HL-60 (cell line): ENCODE data around the gene GRAMD4.

ENCODE experiments used
- DNase-seq, 2 experiments: peaks; one replicate each; pipeline ENCODE4 v3.0.0-alpha.2; 2010 to 2020; ENCODE audit warnings: low read depth in 1 of 2, low spot score in 1 of 2
- H3K27ac ChIP-seq: fragments of 250-450 bp; sonication (Bioruptor Pico); replicated peaks from 2 replicates; pipeline ENCODE4 v1.5.1; 2020; ENCODE audit warnings: mild to moderate bottlenecking, moderate library complexity
- H3K27me3 ChIP-seq: fragments of 250-450 bp; sonication (Bioruptor Pico); 2 replicates; pipeline ENCODE4 v1.5.1; 2021; ENCODE audit warnings: mild to moderate bottlenecking, moderate library complexity; ENCODE audit not compliant: insufficient read depth, poor library complexity, severe bottlenecking
- H3K4me3 ChIP-seq: replicated peaks from 2 replicates; pipeline ENCODE4 v1.5.1; 2011; ENCODE audit warnings: mild to moderate bottlenecking, control low read depth, low read length; ENCODE audit not compliant: insufficient read depth
- GABPA ChIP-seq: IDR thresholded peaks from 2 replicates; pipeline ENCODE4 v1.6.1; 2012; ENCODE audit warnings: low read depth
- POLR2AphosphoS5 ChIP-seq: IDR thresholded peaks from 2 replicates; pipeline ENCODE4 v1.6.1; 2012; ENCODE audit warnings: low read depth
- REST ChIP-seq: IDR thresholded peaks from 2 replicates; pipeline ENCODE4 v1.6.1; 2012; ENCODE audit warnings: low read depth; ENCODE audit not compliant: insufficient replicate concordance
- SPI1 ChIP-seq: IDR thresholded peaks from 2 replicates; pipeline ENCODE4 v1.6.1; 2012; ENCODE audit warnings: low read depth, mild to moderate bottlenecking, borderline replicate concordance
- TF ChIP-seq, protein P1 (sequence below): IDR thresholded peaks from one replicate; pipeline ENCODE4 v1.5.1; 2011; ENCODE audit warnings: low read length, control low read depth, inconsistent platforms; ENCODE audit not compliant: insufficient read depth

GRAMD4 gene

GRCh38 chr22:46581538-46582244, 38.5 kb upstream of the GRAMD4 start:
- Histone ChIP-seq H3K27me3 (no peaks in the 10 kb centered on the region), H3K4me3 (no peak overlapping the region), H3K27ac (peak overlapping the region; percentile 1; the same call in 1 of the 2 replicates)
- no peak for DNase-seq
- TF ChIP-seq REST = no peak
- TF ChIP-seq, protein P1, sequence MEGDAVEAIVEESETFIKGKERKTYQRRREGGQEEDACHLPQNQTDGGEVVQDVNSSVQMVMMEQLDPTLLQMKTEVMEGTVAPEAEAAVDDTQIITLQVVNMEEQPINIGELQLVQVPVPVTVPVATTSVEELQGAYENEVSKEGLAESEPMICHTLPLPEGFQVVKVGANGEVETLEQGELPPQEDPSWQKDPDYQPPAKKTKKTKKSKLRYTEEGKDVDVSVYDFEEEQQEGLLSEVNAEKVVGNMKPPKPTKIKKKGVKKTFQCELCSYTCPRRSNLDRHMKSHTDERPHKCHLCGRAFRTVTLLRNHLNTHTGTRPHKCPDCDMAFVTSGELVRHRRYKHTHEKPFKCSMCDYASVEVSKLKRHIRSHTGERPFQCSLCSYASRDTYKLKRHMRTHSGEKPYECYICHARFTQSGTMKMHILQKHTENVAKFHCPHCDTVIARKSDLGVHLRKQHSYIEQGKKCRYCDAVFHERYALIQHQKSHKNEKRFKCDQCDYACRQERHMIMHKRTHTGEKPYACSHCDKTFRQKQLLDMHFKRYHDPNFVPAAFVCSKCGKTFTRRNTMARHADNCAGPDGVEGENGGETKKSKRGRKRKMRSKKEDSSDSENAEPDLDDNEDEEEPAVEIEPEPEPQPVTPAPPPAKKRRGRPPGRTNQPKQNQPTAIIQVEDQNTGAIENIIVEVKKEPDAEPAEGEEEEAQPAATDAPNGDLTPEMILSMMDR = no peak
- TF ChIP-seq POLR2AphosphoS5 = 0 out of 2 replicates have a peak, but pooled peaks have one; percentile 25
- TF ChIP-seq GABPA = no peak
- TF ChIP-seq SPI1 = no peak

- DNase-seq = no peak
- H3K4me3 ChIP-seq = no peak overlapping the region
- H3K27ac ChIP-seq = 0 out of 2 replicates have a peak overlapping the region, but pooled peaks have one; percentile 1
- TF ChIP-seq SPI1 = no peak
- TF ChIP-seq, protein P1 = no peak
- TF ChIP-seq POLR2AphosphoS5 = no peak
- no peak for TF ChIP-seq GABPA
- no peak for TF ChIP-seq REST
- no peaks in the 10 kb centered on the region for H3K27me3 ChIP-seq
These were observed 37.8 kb upstream of the GRAMD4 start for GRCh38 chr22:46582281-46582933.

DNA sequence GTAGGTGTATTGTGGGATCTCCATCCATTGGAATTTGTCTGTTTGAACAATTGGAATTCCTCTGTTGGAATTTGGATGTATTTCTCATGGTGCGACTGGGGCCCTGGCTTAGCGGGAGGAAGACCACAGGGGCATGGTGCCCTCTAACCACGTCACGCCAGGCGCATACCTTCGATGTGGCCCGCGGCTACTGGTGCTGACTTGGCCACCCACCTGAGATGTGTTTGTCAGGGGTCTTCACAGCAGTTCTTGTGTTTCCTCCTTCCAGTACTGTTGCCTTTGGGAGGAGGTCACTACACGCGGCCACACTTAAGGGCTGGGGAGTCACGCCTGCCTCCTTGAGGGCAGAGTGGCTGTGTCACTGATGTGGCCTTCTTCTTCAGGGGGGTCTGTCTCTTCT, 36.6 kb upstream of the GRAMD4 start:
- TF ChIP-seq, protein P1 = no peak
- TF ChIP-seq POLR2AphosphoS5 (no peak), GABPA (no peak), REST (no peak), SPI1 (no peak)
- Histone ChIP-seq H3K4me3 (no peak overlapping the region), H3K27me3 (no peaks in the 10 kb centered on the region), H3K27ac (no peak overlapping the region)
- no peak for DNase-seq
